ENCODE results near the gene CLPTM1L. TPM values are rescaled to one million over a fixed set of nuclear protein-coding genes. Genes with fewer than 3 reads are reported as not detected.
"Not testable (repeated sequence)": the region's sequence is repeated elsewhere in the genome, so short reads cannot be mapped to it uniquely, and the experiment has no call there.

CLPTM1L gene
- total RNA-seq, 1 donor from 2014 or later = 30.4 TPM

GRCh38 chr5:1364211-1364610, 19.3 kb upstream of the CLPTM1L start:
- DNase-seq (no peak), ATAC-seq (ENCODE audit: poor library complexity) (no peak)
- intact Hi-C loops (cut with DNase I) = no loop called here

GRCh38 chr5:1363581-1363980, 18.7 kb upstream of the CLPTM1L start:
- intact Hi-C loops (cut with DNase I) = no loop called here
- DNase-seq (no peak), ATAC-seq (ENCODE audit: poor library complexity) (no peak)

- DNase-seq (no peak), ATAC-seq (ENCODE audit: poor library complexity) (no peak)
- intact Hi-C loops (cut with DNase I) = no loop called here
Measured at GRCh38 chr5:1363160-1363559, 18.3 kb upstream of the CLPTM1L start.

- ATAC-seq (ENCODE audit: poor library complexity) (no peak), DNase-seq (no peak)
- intact Hi-C loops (cut with DNase I) = no loop called here
Measured at GRCh38 chr5:1362242-1363015, 17.5 kb upstream of the CLPTM1L start.

- no peak for DNase-seq
- ATAC-seq (ENCODE audit: poor library complexity) = no peak
- intact Hi-C loops (cut with DNase I) = no loop called here
Measured at GRCh38 chr5:1360861-1361260, 16.0 kb upstream of the CLPTM1L start.

GRCh38 chr5:1360367-1360766, 15.5 kb upstream of the CLPTM1L start:
- ATAC-seq (ENCODE audit: poor library complexity); intact Hi-C loops (cut with DNase I); DNase-seq: not testable (repeated sequence)

- ATAC-seq (ENCODE audit: poor library complexity) (no peak), DNase-seq (no peak)
- intact Hi-C loops (cut with DNase I) = no loop called here
Measured at GRCh38 chr5:1359713-1360112, 14.8 kb upstream of the CLPTM1L start.

GRCh38 chr5:1359031-1359645, 14.2 kb upstream of the CLPTM1L start:
- intact Hi-C loops (cut with DNase I) = no loop called here
- no peak for DNase-seq
- ATAC-seq (ENCODE audit: poor library complexity) = no peak

GRCh38 chr5:1358726-1359025, 13.8 kb upstream of the CLPTM1L start:
- ATAC-seq (ENCODE audit: poor library complexity) (no peak), DNase-seq (no peak)
- intact Hi-C loops (cut with DNase I) = no loop called here

GRCh38 chr5:1357946-1358725, 13.2 kb upstream of the CLPTM1L start:
- DNase-seq = no peak
- no peak for ATAC-seq (ENCODE audit: poor library complexity)
- intact Hi-C loops (cut with DNase I) = no loop called here

- DNase-seq = no peak
Measured at GRCh38 chr5:1356873-1357787, 12.2 kb upstream of the CLPTM1L start.

GRCh38 chr5:1354576-1354975, 9.7 kb upstream of the CLPTM1L start:
- ATAC-seq (ENCODE audit: poor library complexity) = no peak
- no peak for DNase-seq
- intact Hi-C loops (cut with DNase I) = no loop called here

More at GRCh38 chr5:1356873-1357787, 12.2 kb upstream of the CLPTM1L start:
- ATAC-seq (ENCODE audit: poor library complexity) = no peak
- intact Hi-C loops (cut with DNase I) = no loop called here

- ATAC-seq (ENCODE audit: poor library complexity) (no peak), DNase-seq (no peak)
- intact Hi-C loops (cut with DNase I) = no loop called here
Measured at GRCh38 chr5:1352231-1353219, 7.6 kb upstream of the CLPTM1L start.

GRCh38 chr5:1351156-1351555, 6.3 kb upstream of the CLPTM1L start:
- intact Hi-C loops (cut with DNase I) = no loop called here
- DNase-seq (no peak), ATAC-seq (ENCODE audit: poor library complexity) (no peak)

- intact Hi-C loops (cut with DNase I) = no loop called here
- no peak for DNase-seq
- ATAC-seq (ENCODE audit: poor library complexity) = no peak
Measured at GRCh38 chr5:1349246-1349645, 4.3 kb upstream of the CLPTM1L start.

- ATAC-seq (ENCODE audit: poor library complexity) (no peak), DNase-seq (no peak)
- intact Hi-C loops (cut with DNase I) = no loop called here
Measured at GRCh38 chr5:1348986-1349245, 4.0 kb upstream of the CLPTM1L start.

GRCh38 chr5:1347571-1347970, 2.7 kb upstream of the CLPTM1L start:
- intact Hi-C loops (cut with DNase I) = no loop called here
- ATAC-seq (ENCODE audit: poor library complexity) = no peak

More at GRCh38 chr5:1347571-1347970, 2.7 kb upstream of the CLPTM1L start:
- DNase-seq = no peak

All from Right ventricle myocardium superior (tissue), 1 donor.